HG02885 (cell line): Measurements from ENCODE around the gene SUPV3L1.

Experiments
- ATAC-seq: cut with Tn5 transposase; IDR thresholded peaks from one replicate; pipeline ENCODE4 v1.9.1; 2021; ENCODE audit warnings: mild to moderate bottlenecking; ENCODE audit not compliant: unreplicated experiment, poor library complexity

Gene SUPV3L1

GRCh38 chr10:69226919-69227450, 47.0 kb downstream of the SUPV3L1 start:
- no peak for ATAC-seq

- no peak for ATAC-seq
Measured at GRCh38 chr10:69228151-69228550, 48.1 kb downstream of the SUPV3L1 start.

GRCh38 chr10:69229616-69229916, 49.5 kb downstream of the SUPV3L1 start:
- ATAC-seq: no peak

GRCh38 chr10:69230128-69230527, 50.1 kb downstream of the SUPV3L1 start:
- no peak for ATAC-seq

GRCh38 chr10:69232252-69232651, 52.2 kb downstream of the SUPV3L1 start:
- no peak for ATAC-seq

- ATAC-seq: no peak
Measured at GRCh38 chr10:69232736-69233480, 52.9 kb downstream of the SUPV3L1 start.

GRCh38 chr10:69234447-69234846, 54.4 kb downstream of the SUPV3L1 start:
- no peak for ATAC-seq

- ATAC-seq: peak; percentile 90
Measured at GRCh38 chr10:69237528-69238159, 57.6 kb downstream of the SUPV3L1 start.

- ATAC-seq: no peak
Measured at GRCh38 chr10:69239136-69239535, 59.1 kb downstream of the SUPV3L1 start.

- no peak for ATAC-seq
Measured at GRCh38 chr10:69239816-69240434, 59.9 kb downstream of the SUPV3L1 start.

GRCh38 chr10:69240455-69240854, 60.4 kb downstream of the SUPV3L1 start:
- no peak for ATAC-seq

GRCh38 chr10:69241575-69241974, 61.5 kb downstream of the SUPV3L1 start:
- ATAC-seq: no peak

- ATAC-seq: no peak
Measured at GRCh38 chr10:69242040-69242851, 62.2 kb downstream of the SUPV3L1 start.

- no peak for ATAC-seq
Measured at GRCh38 chr10:69242852-69243212, 62.8 kb downstream of the SUPV3L1 start.

- ATAC-seq: no peak
Measured at GRCh38 chr10:69243817-69244216, 63.8 kb downstream of the SUPV3L1 start.

- ATAC-seq: no peak
Measured at GRCh38 chr10:69246036-69246435, 66.0 kb downstream of the SUPV3L1 start.

GRCh38 chr10:69246581-69247312, 66.7 kb downstream of the SUPV3L1 start:
- no peak for ATAC-seq

- no peak for ATAC-seq
Measured at GRCh38 chr10:69247313-69247710, 67.3 kb downstream of the SUPV3L1 start.

- ATAC-seq: no peak
Measured at GRCh38 chr10:69248117-69248730, 68.2 kb downstream of the SUPV3L1 start.

- no peak for ATAC-seq
Measured at GRCh38 chr10:69250041-69250440, 70.0 kb downstream of the SUPV3L1 start.
